MM.1S (cell line): Measurements from ENCODE around the gene TLR9.

Experiments
- DNase-seq: peaks from one replicate; pipeline ENCODE4 v3.0.0-alpha.2; 2015
- H2AFZ ChIP-seq: fragments of 300-600 bp; sonication (generic); 2 replicates; pipeline ENCODE4 v1.6.0; 2016; ENCODE audit warnings: antibody characterized with exemption, low read length
- H3F3A ChIP-seq: fragments of 300-600 bp; sonication (generic); 2 replicates; pipeline ENCODE4 v1.6.1; 2016; ENCODE audit warnings: mild to moderate bottlenecking, antibody characterized with exemption, low read length, moderate library complexity, mixed read lengths; ENCODE audit not compliant: insufficient read depth
- H3K27ac ChIP-seq: fragments of 300-600 bp; sonication (generic); 2 replicates; pipeline ENCODE4 v1.5.1; 2016; ENCODE audit warnings: mild to moderate bottlenecking, low read length
- H3K27me3 ChIP-seq: fragments of 300-600 bp; sonication (generic); replicated peaks from 2 replicates; pipeline ENCODE4 v1.6.0; 2016; ENCODE audit warnings: low read length; ENCODE audit not compliant: insufficient read depth
- H3K36me3 ChIP-seq: fragments of 300-600 bp; sonication (generic); replicated peaks from 2 replicates; pipeline ENCODE4 v1.6.1; 2016; ENCODE audit warnings: mild to moderate bottlenecking, low read length, mixed read lengths; ENCODE audit not compliant: insufficient read depth
- H3K4me1 ChIP-seq: fragments of 300-600 bp; sonication (generic); 2 replicates; pipeline ENCODE4 v1.6.1; 2016; ENCODE audit warnings: low read length, mixed read lengths
- H3K4me2 ChIP-seq: fragments of 300-600 bp; sonication (generic); 2 replicates; pipeline ENCODE4 v1.6.0; 2016; ENCODE audit warnings: low read depth, low read length
- H3K4me3 ChIP-seq: fragments of 300-600 bp; sonication (generic); 2 replicates; pipeline ENCODE4 v1.5.1; 2016; ENCODE audit warnings: low read length, mixed read lengths
- H3K79me2 ChIP-seq: fragments of 300-600 bp; sonication (generic); 2 replicates; pipeline ENCODE4 v1.6.1; 2016; ENCODE audit warnings: mixed run types, low read length, mixed read lengths
- H3K9ac ChIP-seq: fragments of 300-600 bp; sonication (generic); 2 replicates; pipeline ENCODE4 v1.6.1; 2016; ENCODE audit warnings: low read length, mixed read lengths
- H3K9me2 ChIP-seq: fragments of 300-600 bp; sonication (generic); replicated peaks from 2 replicates; pipeline ENCODE4 v1.6.1; 2016; ENCODE audit warnings: mild to moderate bottlenecking, low read length, mixed read lengths; ENCODE audit not compliant: insufficient read depth
- H3K9me3 ChIP-seq: fragments of 300-600 bp; sonication (generic); replicated peaks from 2 replicates; pipeline ENCODE4 v1.6.1; 2016; ENCODE audit warnings: mild to moderate bottlenecking, low read length, mixed read lengths; ENCODE audit not compliant: insufficient read depth
- H4K20me1 ChIP-seq: fragments of 300-600 bp; sonication (generic); 2 replicates; pipeline ENCODE4 v1.6.1; 2016; ENCODE audit warnings: mild to moderate bottlenecking, low read length, moderate library complexity, mixed read lengths; ENCODE audit not compliant: insufficient read depth
- EZH2 ChIP-seq: fragments of 300-600 bp; sonication (generic); optimal IDR thresholded peaks from 2 replicates; pipeline ENCODE3; 2017; ENCODE audit warnings: low read depth, mild to moderate bottlenecking, antibody characterized with exemption, low read length, mixed read lengths
- EZH2phosphoT487 ChIP-seq: fragments of 300-600 bp; sonication (generic); IDR thresholded peaks from 2 replicates; pipeline ENCODE4 v1.6.1; 2018; ENCODE audit warnings: antibody characterized with exemption, low read length
- TF ChIP-seq, protein P1 (sequence below): fragments of 300-600 bp; sonication (generic); IDR thresholded peaks from 2 replicates; pipeline ENCODE4 v1.5.1; 2016; ENCODE audit warnings: antibody characterized with exemption, low read length, mixed read lengths

The TLR9 gene

DNA sequence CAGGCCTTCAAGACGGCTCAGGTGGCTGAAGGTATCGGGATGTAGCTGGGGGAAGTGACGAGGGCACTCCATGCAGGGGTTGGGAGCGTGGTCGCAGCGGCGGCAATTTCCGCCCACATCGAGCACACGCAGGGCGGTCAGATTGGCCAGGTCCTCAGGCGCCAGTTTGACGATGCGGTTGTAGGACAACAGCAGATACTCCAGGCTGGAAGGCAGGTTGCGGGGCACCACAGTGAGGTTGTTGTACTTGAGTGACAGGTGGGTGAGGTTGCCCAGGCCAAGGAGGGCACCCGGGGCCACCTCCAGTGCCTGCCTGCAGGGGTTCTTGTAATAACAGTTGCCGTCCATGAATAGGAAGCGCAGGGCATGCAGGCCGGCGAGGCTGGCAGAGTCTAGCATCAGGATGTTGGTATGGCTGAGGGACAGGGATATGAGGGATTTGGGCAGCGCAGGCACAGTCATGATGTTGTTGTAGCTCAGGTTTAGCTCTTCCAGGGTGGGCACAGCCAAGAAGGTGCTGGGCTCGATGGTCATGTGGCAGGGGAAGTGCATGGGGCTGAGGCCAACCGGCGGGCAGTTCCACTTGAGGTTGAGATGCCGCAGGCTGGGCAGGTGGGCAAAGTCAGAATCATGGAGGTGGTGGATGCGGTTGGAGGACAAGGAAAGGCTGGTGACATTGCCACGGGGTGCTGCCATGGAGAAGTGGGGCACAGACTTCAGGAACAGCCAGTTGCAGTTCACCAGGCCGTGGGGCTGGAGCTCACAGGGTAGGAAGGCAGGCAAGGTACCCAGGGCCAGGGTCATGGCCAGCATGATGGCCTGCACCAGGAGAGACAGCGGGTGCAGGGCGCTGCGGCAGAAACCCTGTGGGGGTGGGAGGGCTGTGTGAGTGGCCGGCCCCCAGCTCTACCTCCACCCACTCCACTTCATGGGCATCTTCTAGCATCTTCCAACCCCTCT lies 1.7 kb downstream of the TLR9 start:
- H3K79me2 ChIP-seq, result no peaks in the 10 kb centered on the region
- no peaks in the 10 kb centered on the region for H3K27me3 ChIP-seq
- no peak overlapping the region for H2AFZ ChIP-seq
- no peak for DNase-seq
- H3K4me2 ChIP-seq, result no peak overlapping the region
- TF ChIP-seq EZH2phosphoT487, result no peak
- TF ChIP-seq EZH2, result no peak
- TF ChIP-seq, protein P1, sequence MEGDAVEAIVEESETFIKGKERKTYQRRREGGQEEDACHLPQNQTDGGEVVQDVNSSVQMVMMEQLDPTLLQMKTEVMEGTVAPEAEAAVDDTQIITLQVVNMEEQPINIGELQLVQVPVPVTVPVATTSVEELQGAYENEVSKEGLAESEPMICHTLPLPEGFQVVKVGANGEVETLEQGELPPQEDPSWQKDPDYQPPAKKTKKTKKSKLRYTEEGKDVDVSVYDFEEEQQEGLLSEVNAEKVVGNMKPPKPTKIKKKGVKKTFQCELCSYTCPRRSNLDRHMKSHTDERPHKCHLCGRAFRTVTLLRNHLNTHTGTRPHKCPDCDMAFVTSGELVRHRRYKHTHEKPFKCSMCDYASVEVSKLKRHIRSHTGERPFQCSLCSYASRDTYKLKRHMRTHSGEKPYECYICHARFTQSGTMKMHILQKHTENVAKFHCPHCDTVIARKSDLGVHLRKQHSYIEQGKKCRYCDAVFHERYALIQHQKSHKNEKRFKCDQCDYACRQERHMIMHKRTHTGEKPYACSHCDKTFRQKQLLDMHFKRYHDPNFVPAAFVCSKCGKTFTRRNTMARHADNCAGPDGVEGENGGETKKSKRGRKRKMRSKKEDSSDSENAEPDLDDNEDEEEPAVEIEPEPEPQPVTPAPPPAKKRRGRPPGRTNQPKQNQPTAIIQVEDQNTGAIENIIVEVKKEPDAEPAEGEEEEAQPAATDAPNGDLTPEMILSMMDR, result no peak
- no peaks in the 10 kb centered on the region for H3K9me2 ChIP-seq
- H3K9ac ChIP-seq, result no peak overlapping the region
- H4K20me1 ChIP-seq, result no peaks in the 10 kb centered on the region
- no peaks in the 10 kb centered on the region for H3K36me3 ChIP-seq
- no peak overlapping the region for H3K27ac ChIP-seq
- no peaks in the 10 kb centered on the region for H3K9me3 ChIP-seq
- H3K4me3 ChIP-seq, result no peak overlapping the region
- H3K4me1 ChIP-seq, result peaks cover 24% of the 10 kb centered on the region
- peaks cover 2% of the 10 kb centered on the region; the same call in 1 of the 2 replicates for H3F3A ChIP-seq

DNA sequence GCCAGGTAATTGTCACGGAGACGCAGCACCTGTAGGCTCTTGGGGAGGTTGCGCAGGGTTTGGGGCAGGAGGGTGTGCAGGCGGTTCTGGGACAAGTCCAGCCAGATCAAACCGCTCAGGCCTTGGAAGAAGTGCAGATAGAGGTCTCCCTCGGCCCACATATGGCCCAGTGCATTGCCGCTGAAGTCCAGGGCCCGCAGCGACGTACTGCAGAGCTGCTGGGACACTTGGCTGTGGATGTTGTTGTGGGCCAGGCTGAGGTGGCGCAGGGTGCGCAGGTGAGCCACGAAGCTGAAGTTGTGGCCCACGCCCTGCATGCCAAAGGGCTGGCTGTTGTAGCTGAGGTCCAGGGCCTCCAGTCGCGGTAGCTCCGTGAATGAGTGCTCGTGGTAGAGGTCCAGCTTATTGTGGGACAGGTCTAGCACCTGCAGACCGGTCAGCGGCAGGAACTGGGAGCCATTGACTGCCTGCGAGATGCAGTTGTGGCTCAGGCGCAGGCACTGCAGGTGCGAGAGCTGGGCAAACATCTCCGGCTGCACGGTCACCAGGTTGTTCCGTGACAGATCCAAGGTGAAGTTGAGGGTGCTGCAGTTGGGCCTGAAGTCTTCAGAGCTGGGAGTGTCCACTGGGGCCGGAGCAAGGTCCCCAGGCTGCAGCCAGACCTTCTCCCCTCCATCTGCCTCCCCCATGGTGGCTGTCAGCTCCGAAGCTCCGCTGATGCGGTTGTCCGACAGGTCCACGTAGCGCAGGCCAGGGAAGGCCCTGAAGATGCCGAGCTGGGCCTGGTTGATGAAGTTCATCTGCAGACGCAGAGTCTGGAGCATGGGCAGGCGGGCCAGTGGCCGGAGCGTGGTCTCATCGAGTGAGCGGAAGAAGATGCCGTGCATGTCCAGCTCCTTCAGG lies 2.9 kb downstream of the TLR9 start:
- Histone ChIP-seq H3K4me2 (no peak overlapping the region), H3K27ac (no peak overlapping the region), H4K20me1 (no peaks in the 10 kb centered on the region), H2AFZ (no peak overlapping the region), H3K4me1 (peaks cover 24% of the 10 kb centered on the region), H3K9me2 (no peaks in the 10 kb centered on the region), H3K9ac (no peak overlapping the region), H3K27me3 (no peaks in the 10 kb centered on the region), H3K79me2 (no peaks in the 10 kb centered on the region), H3K9me3 (no peaks in the 10 kb centered on the region), H3K4me3 (no peak overlapping the region), H3K36me3 (no peaks in the 10 kb centered on the region), H3F3A (peaks cover 2% of the 10 kb centered on the region; the same call in 1 of the 2 replicates)
- DNase-seq, result no peak
- TF ChIP-seq, protein P1, result no peak
- TF ChIP-seq EZH2 (no peak), EZH2phosphoT487 (no peak)

DNA sequence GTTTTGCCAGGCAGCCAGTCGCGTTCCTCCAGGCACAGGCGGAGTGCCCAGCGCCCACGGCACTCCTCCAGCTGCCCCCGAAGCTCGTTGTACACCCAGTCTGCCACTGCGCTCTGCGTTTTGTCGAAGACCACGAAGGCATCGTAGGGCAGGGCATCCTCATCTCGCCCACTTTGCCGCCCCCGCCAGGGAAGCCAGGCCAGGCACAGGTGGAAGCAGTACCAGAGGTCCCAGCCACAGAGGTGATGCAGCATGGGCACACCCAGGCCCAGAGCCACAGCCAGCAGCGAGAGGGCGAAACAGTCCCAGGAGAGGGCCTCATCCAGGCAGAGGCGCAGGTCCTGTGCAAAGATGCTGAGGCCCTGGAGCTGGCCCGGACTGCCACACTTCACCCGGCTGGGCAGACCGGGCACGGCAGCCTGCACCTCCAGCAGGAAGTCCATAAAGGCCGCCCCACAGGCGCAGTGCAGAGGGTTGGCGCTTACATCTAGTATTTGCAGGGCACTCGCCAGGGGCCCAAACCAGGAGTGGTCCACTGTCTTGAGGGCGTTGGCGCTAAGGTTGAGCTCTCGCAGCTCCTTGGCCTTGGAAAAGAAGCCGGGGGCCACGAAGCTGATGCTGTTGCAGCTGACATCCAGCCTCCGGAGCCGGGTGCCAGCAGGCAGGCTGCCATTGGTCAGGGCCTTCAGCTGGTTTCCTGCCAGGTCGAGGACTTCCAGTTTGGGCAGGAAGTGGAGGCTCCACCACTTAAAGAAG lies 3.7 kb downstream of the TLR9 start:
- Histone ChIP-seq H3K9me3 (no peaks in the 10 kb centered on the region), H3K27me3 (no peaks in the 10 kb centered on the region), H3K4me3 (no peak overlapping the region), H3K9ac (no peak overlapping the region), H3K36me3 (no peaks in the 10 kb centered on the region), H3K4me1 (peaks cover 23% of the 10 kb centered on the region), H2AFZ (no peak overlapping the region), H3F3A (peaks cover 2% of the 10 kb centered on the region; the same call in 1 of the 2 replicates), H3K79me2 (no peaks in the 10 kb centered on the region), H4K20me1 (no peaks in the 10 kb centered on the region), H3K27ac (no peak overlapping the region), H3K9me2 (no peaks in the 10 kb centered on the region), H3K4me2 (no peak overlapping the region)
- no peak for TF ChIP-seq EZH2phosphoT487
- TF ChIP-seq, protein P1, result no peak
- no peak for TF ChIP-seq EZH2
- DNase-seq, result no peak
